ENCODE measurements around the gene GDAP1L1.

- TF ChIP-seq, protein P1, sequence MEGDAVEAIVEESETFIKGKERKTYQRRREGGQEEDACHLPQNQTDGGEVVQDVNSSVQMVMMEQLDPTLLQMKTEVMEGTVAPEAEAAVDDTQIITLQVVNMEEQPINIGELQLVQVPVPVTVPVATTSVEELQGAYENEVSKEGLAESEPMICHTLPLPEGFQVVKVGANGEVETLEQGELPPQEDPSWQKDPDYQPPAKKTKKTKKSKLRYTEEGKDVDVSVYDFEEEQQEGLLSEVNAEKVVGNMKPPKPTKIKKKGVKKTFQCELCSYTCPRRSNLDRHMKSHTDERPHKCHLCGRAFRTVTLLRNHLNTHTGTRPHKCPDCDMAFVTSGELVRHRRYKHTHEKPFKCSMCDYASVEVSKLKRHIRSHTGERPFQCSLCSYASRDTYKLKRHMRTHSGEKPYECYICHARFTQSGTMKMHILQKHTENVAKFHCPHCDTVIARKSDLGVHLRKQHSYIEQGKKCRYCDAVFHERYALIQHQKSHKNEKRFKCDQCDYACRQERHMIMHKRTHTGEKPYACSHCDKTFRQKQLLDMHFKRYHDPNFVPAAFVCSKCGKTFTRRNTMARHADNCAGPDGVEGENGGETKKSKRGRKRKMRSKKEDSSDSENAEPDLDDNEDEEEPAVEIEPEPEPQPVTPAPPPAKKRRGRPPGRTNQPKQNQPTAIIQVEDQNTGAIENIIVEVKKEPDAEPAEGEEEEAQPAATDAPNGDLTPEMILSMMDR (IDR thresholded peaks at IDR 0.05): peak; percentile 85 to 94 (median 91)
- TF ChIP-seq POLR2A (IDR thresholded peaks at IDR 0.05): no peak
These were observed 29.6 kb upstream of the GDAP1L1 start for GRCh38 chr20:44217342-44218092.

All from body of pancreas (tissue), 4 donors.